C4-2B (cell line): ENCODE data around the gene XCL2.

ENCODE experiments used
- CTCF ChIP-seq: fragments of 450-650 bp; conservative IDR thresholded peaks from 2 replicates; pipeline ENCODE4 v1.5.1; 2017; ENCODE audit warnings: mild to moderate bottlenecking
- ZFX ChIP-seq: fragments of 450-650 bp; IDR thresholded peaks from 2 replicates; pipeline ENCODE4 v1.6.1; 2017

GRCh38 chr1:168567007-168567406 lies 23.2 kb upstream of the XCL2 start:
- TF ChIP-seq CTCF (no peak), ZFX (no peak)
